Smooth muscle cell of the pulmonary artery (primary cell): ENCODE measurements around the gene LGI2. TPM values are rescaled to one million over a fixed set of nuclear protein-coding genes. Genes with fewer than 3 reads are reported as not detected.

Experiments used
- total RNA-seq: library from RNA; depleted of rRNA; stranded (reverse); fragments of >200 nt; gene quantifications from 2 replicates; pipeline ENCODE4 v1.2.3, GENCODE V29; 2014

Gene LGI2, protein sequence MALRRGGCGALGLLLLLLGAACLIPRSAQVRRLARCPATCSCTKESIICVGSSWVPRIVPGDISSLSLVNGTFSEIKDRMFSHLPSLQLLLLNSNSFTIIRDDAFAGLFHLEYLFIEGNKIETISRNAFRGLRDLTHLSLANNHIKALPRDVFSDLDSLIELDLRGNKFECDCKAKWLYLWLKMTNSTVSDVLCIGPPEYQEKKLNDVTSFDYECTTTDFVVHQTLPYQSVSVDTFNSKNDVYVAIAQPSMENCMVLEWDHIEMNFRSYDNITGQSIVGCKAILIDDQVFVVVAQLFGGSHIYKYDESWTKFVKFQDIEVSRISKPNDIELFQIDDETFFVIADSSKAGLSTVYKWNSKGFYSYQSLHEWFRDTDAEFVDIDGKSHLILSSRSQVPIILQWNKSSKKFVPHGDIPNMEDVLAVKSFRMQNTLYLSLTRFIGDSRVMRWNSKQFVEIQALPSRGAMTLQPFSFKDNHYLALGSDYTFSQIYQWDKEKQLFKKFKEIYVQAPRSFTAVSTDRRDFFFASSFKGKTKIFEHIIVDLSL
- 0.23 and 0.59 TPM in 2 replicates for total RNA-seq

GRCh38 chr4:25030277-25031076 lies at the start of gene LGI2:
LGI2 (minus strand) TSS chr4:25030946; CDS start chr4:25030693, 253 bp downstream.

Other genes with a start within 250 kb of the LGI2 start
- 61.3 and 143 TPM in 2 replicates for gene SOD3, start 235.4 kb downstream of the LGI2 start, total RNA-seq
- 12.6 and 17.0 TPM in 2 replicates for gene CCDC149, start 117.9 kb downstream of the LGI2 start, total RNA-seq
- 5.9 and 8.5 TPM in 2 replicates for gene SEPSECS, start 129.5 kb upstream of the LGI2 start, total RNA-seq
- gene PI4K2B, start 203.1 kb upstream of the LGI2 start, total RNA-seq = 14.5 and 22.8 TPM in 2 replicates